H1 (cell line): ENCODE data around the gene MACROD2. TPM values are rescaled to one million over a fixed set of nuclear protein-coding genes. Genes with fewer than 3 reads are reported as not detected.

Experiments used
- CTCF ChIA-PET: fragments of 300-600 bp; sonication (Branson Sonifier 250); formaldehyde crosslinking; loops from one replicate; lab custom pipeline; 2021; ENCODE audit not compliant: partially characterized antibody; lab: Charles Lee
- POLR2A ChIA-PET: fragments of 300-600 bp; sonication (Branson Sonifier 250); formaldehyde crosslinking; loops from one replicate; lab custom pipeline; 2021; ENCODE audit warnings: inconsistent platforms; ENCODE audit not compliant: partially characterized antibody; lab: Charles Lee
- DNase-seq, 2 experiments: peaks; one replicate each; pipeline versions ENCODE4 v3.0.0 to v3.0.0-alpha.2; 2010 to 2022; ENCODE audit warnings: low spot score in 2 of 2, low read depth in 1 of 2, mixed read lengths in 1 of 2
- FAIRE-seq: peaks from 2 replicates; lab custom pipeline; 2011; peaks lifted over from hg19 to GRCh38; lab: Jason Lieb, UNC
- H2AFZ ChIP-seq: 2 replicates; pipeline ENCODE4 v1.8.1; 2012; ENCODE audit warnings: low read length, inconsistent platforms
- H2AK5ac ChIP-seq: 2 replicates; pipeline ENCODE4 v1.6.1; 2013; ENCODE audit warnings: low read depth, low read length
- H2BK120ac ChIP-seq: replicated peaks from 2 replicates; pipeline ENCODE3; 2013; ENCODE audit warnings: low read depth, low read length, inconsistent platforms
- H2BK12ac ChIP-seq: 2 replicates; pipeline ENCODE4 v1.6.1; 2013; ENCODE audit warnings: low read depth, low read length
- H2BK15ac ChIP-seq: 2 replicates; pipeline ENCODE4 v1.6.1; 2013; ENCODE audit warnings: low read length
- H2BK20ac ChIP-seq: 2 replicates; pipeline ENCODE4 v1.6.1; 2013; ENCODE audit warnings: low read length
- H2BK5ac ChIP-seq: 2 replicates; pipeline ENCODE4 v1.6.1; 2013; ENCODE audit warnings: low read depth, low read length
- H3K14ac ChIP-seq: 2 replicates; pipeline ENCODE4 v1.6.1; 2013; ENCODE audit warnings: inconsistent platforms; ENCODE audit not compliant: insufficient read length
- H3K18ac ChIP-seq: 2 replicates; pipeline ENCODE4 v1.6.1; 2013; ENCODE audit warnings: low read length; ENCODE audit errors: extremely low read depth
- H3K23ac ChIP-seq: 2 replicates; pipeline ENCODE4 v1.6.1; 2013; ENCODE audit warnings: inconsistent platforms; ENCODE audit not compliant: insufficient read length
- H3K23me2 ChIP-seq: 2 replicates; pipeline ENCODE4 v1.6.1; 2013; ENCODE audit warnings: low read depth, low read length
- H3K27ac ChIP-seq: 2 replicates; pipeline ENCODE4 v1.6.1; 2011; ENCODE audit warnings: low read depth, low read length, inconsistent platforms
- H3K27me3 ChIP-seq, 4 experiments: replicated peaks in 1 of 4; 1 replicate in 1 of 4; 2 replicates in 3 of 4; pipeline versions ENCODE4 v1.6.1 to v1.8.1; 2011 to 2013; ENCODE audit warnings: low read length in 3 of 4, mild to moderate bottlenecking in 3 of 4, inconsistent platforms in 2 of 4, mixed read lengths in 2 of 4, moderate library complexity in 1 of 4; ENCODE audit not compliant: control insufficient read depth in 3 of 4, insufficient read depth in 3 of 4; ENCODE audit errors: extremely low read depth in 1 of 4
- H3K36me3 ChIP-seq, 4 experiments: 2 replicates each; pipeline versions ENCODE4 v1.6.1 to v1.8.1; 2011 to 2013; ENCODE audit warnings: mild to moderate bottlenecking in 4 of 4, low read length in 3 of 4, moderate library complexity in 2 of 4, control low read depth in 1 of 4, inconsistent platforms in 1 of 4; ENCODE audit not compliant: insufficient read depth in 4 of 4, control insufficient read depth in 2 of 4
- H3K4ac ChIP-seq: replicated peaks from 2 replicates; pipeline ENCODE3; 2013; ENCODE audit warnings: low read length, low read depth, mixed read lengths, inconsistent platforms; ENCODE audit not compliant: insufficient read length
- H3K4me1 ChIP-seq, 4 experiments: replicated peaks in 1 of 4; 1 replicate in 1 of 4; 2 replicates in 3 of 4; pipeline versions ENCODE4 v1.6.1 to v1.8.1; 2011 to 2013; ENCODE audit warnings: low read length in 3 of 4, inconsistent platforms in 2 of 4, mixed read lengths in 1 of 4; ENCODE audit not compliant: insufficient read depth in 4 of 4, control insufficient read depth in 3 of 4
- H3K4me2 ChIP-seq, 2 experiments: 2 replicates each; pipeline versions ENCODE4 v1.6.1 to v1.8.1; 2011 to 2013; ENCODE audit warnings: low read depth in 2 of 2, low read length in 2 of 2, control low read depth in 1 of 2, inconsistent platforms in 1 of 2, mild to moderate bottlenecking in 1 of 2; ENCODE audit not compliant: insufficient read depth in 1 of 2
- H3K4me3 ChIP-seq, 4 experiments: fragments of 200-600, 300-600 bp in 1 of 4; sonication (generic), shearing (Covaris generic), sonication (Bioruptor Twin) in 1 of 4; 2 replicates each; pipeline versions ENCODE4 v1.5.1 to v1.8.1; 2011 to 2016; ENCODE audit warnings: low read length in 4 of 4, low read depth in 3 of 4, control low read depth in 2 of 4, inconsistent platforms in 2 of 4, mild to moderate bottlenecking in 2 of 4, mixed read lengths in 1 of 4, moderate library complexity in 1 of 4; ENCODE audit not compliant: insufficient read depth in 2 of 4; ENCODE audit errors: extremely low read depth in 1 of 4
- H3K56ac ChIP-seq: replicated peaks from 2 replicates; pipeline ENCODE3; 2013; ENCODE audit warnings: low read depth, mild to moderate bottlenecking, mixed read lengths, low read length, inconsistent platforms; ENCODE audit not compliant: insufficient read length
- H3K79me1 ChIP-seq: 2 replicates; pipeline ENCODE4 v1.6.1; 2013; ENCODE audit warnings: low read depth, low read length, control low read depth
- H3K79me2 ChIP-seq, 2 experiments: 2 replicates each; pipeline versions ENCODE4 v1.6.1 to v1.8.1; 2012 to 2013; ENCODE audit warnings: low read length in 2 of 2, mild to moderate bottlenecking in 2 of 2, inconsistent platforms in 1 of 2; ENCODE audit not compliant: insufficient read depth in 2 of 2, control insufficient read depth in 1 of 2
- H3K9ac ChIP-seq, 4 experiments: replicated peaks in 1 of 4; 1 replicate in 1 of 4; 2 replicates in 3 of 4; pipeline versions ENCODE4 v1.6.1 to v1.8.1; 2011 to 2013; ENCODE audit warnings: low read depth in 3 of 4, low read length in 3 of 4, control low read depth in 2 of 4, mild to moderate bottlenecking in 2 of 4, moderate library complexity in 2 of 4, inconsistent platforms in 1 of 4; ENCODE audit errors: extremely low read depth in 1 of 4
- H3K9me3 ChIP-seq, 2 experiments: 2 replicates each; pipeline versions ENCODE4 v1.6.1 to v1.8.1; 2012 to 2013; ENCODE audit warnings: mild to moderate bottlenecking in 2 of 2, moderate library complexity in 2 of 2, control low read depth in 1 of 2, inconsistent platforms in 1 of 2, low read depth in 1 of 2, low read length in 1 of 2, mixed read lengths in 1 of 2; ENCODE audit not compliant: insufficient read depth in 2 of 2
- H4K20me1 ChIP-seq, 2 experiments: replicated peaks in 1 of 2; 2 replicates each; pipeline versions ENCODE3 to v1.8.1; 2011 to 2013; ENCODE audit warnings: inconsistent platforms in 2 of 2, low read length in 2 of 2, mild to moderate bottlenecking in 1 of 2; ENCODE audit not compliant: insufficient read depth in 2 of 2, control insufficient read depth in 1 of 2
- H4K5ac ChIP-seq: 2 replicates; pipeline ENCODE4 v1.6.1; 2013; ENCODE audit warnings: low read length, low read depth, mixed read lengths, inconsistent platforms; ENCODE audit not compliant: insufficient read length
- H4K8ac ChIP-seq: 2 replicates; pipeline ENCODE4 v1.8.0; 2013; ENCODE audit warnings: mild to moderate bottlenecking, moderate library complexity, low read length, inconsistent platforms; ENCODE audit not compliant: insufficient read depth; ENCODE audit errors: extremely low read depth
- H4K91ac ChIP-seq: replicated peaks from 2 replicates; pipeline ENCODE3; 2013; ENCODE audit warnings: low read length, mixed read lengths, inconsistent platforms; ENCODE audit not compliant: insufficient read length
- ATF3 ChIP-seq: IDR thresholded peaks from 2 replicates; pipeline ENCODE4 v1.6.1; 2011; ENCODE audit warnings: low read depth, mild to moderate bottlenecking, low read length; ENCODE audit not compliant: insufficient read depth
- CEBPB ChIP-seq: IDR thresholded peaks from 2 replicates; pipeline ENCODE4 v1.6.1; 2012; ENCODE audit warnings: low read depth, low read length
- FOSL1 ChIP-seq: IDR thresholded peaks from 2 replicates; pipeline ENCODE4 v1.6.1; 2011; ENCODE audit warnings: mild to moderate bottlenecking, low read depth, low read length, moderate library complexity; ENCODE audit not compliant: insufficient read depth
- PHF8 ChIP-seq: fragments of 200-600 bp; sonication (generic); conservative IDR thresholded peaks from 2 replicates; pipeline ENCODE4 v1.7.1; 2012; ENCODE audit warnings: low read depth, mild to moderate bottlenecking, inconsistent platforms, low read length, moderate library complexity
- POLR2A ChIP-seq, 2 experiments: IDR thresholded peaks; 1 replicate in 1 of 2; 2 replicates in 1 of 2; pipeline ENCODE4 v1.6.1; 2011; ENCODE audit warnings: low read depth in 2 of 2, low read length in 2 of 2, mild to moderate bottlenecking in 2 of 2; ENCODE audit errors: control extremely low read depth in 1 of 2
- RXRA ChIP-seq: IDR thresholded peaks from 2 replicates; pipeline ENCODE4 v1.6.1; 2011; ENCODE audit warnings: low read depth, mild to moderate bottlenecking, low read length, moderate library complexity; ENCODE audit not compliant: insufficient read depth
- SIX5 ChIP-seq: IDR thresholded peaks from 2 replicates; pipeline ENCODE4 v1.6.1; 2011; ENCODE audit warnings: mild to moderate bottlenecking, low read depth, low read length
- SRF ChIP-seq: IDR thresholded peaks from 2 replicates; pipeline ENCODE4 v1.6.1; 2011; ENCODE audit warnings: mild to moderate bottlenecking, low read depth, low read length, moderate library complexity
- WGBS, 2 experiments: shearing (Covaris generic) in 1 of 2; methylation state at CpG; one replicate each; pipeline versions ENCODE4 v1.1.6 to v1.1.7; 2013 to 2015; ENCODE audit warnings: low lambda C conversion rate in 2 of 2, mixed read lengths in 2 of 2, inconsistent platforms in 1 of 2, low coverage in 1 of 2, missing lambda C conversion rate in 1 of 2; ENCODE audit not compliant: insufficient replicate concordance in 2 of 2, insufficient coverage in 1 of 2, insufficient read length in 1 of 2; ENCODE audit errors: extremely low coverage in 1 of 2, missing lambda C conversion rate in 1 of 2; 5-methylcytosine and 5-hydroxymethylcytosine counted together
- polyA plus RNA-seq, 7 experiments: library from polyadenylated mRNA; depleted of rRNA in 3 of 7; stranded (reverse) in 5 of 7; unstranded in 2 of 7; fragments of >200 nt in 5 of 7; fragments of 200-250 nt in 2 of 7; gene quantifications; 1 replicate in 5 of 7; 2 replicates in 1 of 7; 4 replicates in 1 of 7; pipeline versions ENCODE4 v1.2.1 to v1.2.3, GENCODE V29; 2011 to 2013; ENCODE audit warnings: missing spikeins in 2 of 7, mixed read lengths in 2 of 7
- total RNA-seq: library from RNA; stranded (reverse); fragmentation: NEBNext Ultra II Directional; extraction: Animal tissue kit (Norgen Biotek cat#: 25700); gene quantifications from 2 replicates; pipeline ENCODE4 v1.2.1, GENCODE V29; 2021
- TF ChIP-seq, protein P1 (sequence below), 3 experiments: IDR thresholded peaks; 1 replicate in 2 of 3; 2 replicates in 1 of 3; pipeline versions ENCODE4 v1.5.1 to v1.6.1; 2011; ENCODE audit warnings: low read length in 3 of 3, mild to moderate bottlenecking in 3 of 3, inconsistent platforms in 2 of 3, low read depth in 1 of 3, moderate library complexity in 1 of 3; ENCODE audit not compliant: insufficient read depth in 1 of 3; ENCODE audit errors: control extremely low read depth in 1 of 3

Gene MACROD2
- total and polyA plus RNA-seq, 2 of the 8 experiments (the other 6 are each of a cell fraction or from before 2014, with no cell fraction given): 0.70 to 3.9 TPM

- Histone ChIP-seq H3K9me3 (no peaks in the 10 kb centered on the region), H4K8ac (no peak within 1 kb of the TSS), H4K91ac (no peak within 1 kb of the TSS), H2BK15ac (no peak within 1 kb of the TSS), H2BK20ac (no peak within 1 kb of the TSS), H3K79me2 (no peaks in the 10 kb centered on the region), H4K20me1 (no peaks in the 10 kb centered on the region), H3K56ac (no peak within 1 kb of the TSS), H3K9ac (peak within 1 kb of the TSS in 3 of 4 experiments; percentile 27 to 51 (median 35); a peak in 3 of 7 replicates), H3K23me2 (no peaks in the 10 kb centered on the region), H3K36me3 (no peaks in the 10 kb centered on the region), H2AFZ (peak within 1 kb of the TSS; percentile 97), H3K4me2 (peak within 1 kb of the TSS; percentile 41 to 77), H2AK5ac (no peak within 1 kb of the TSS), H3K27ac (no peak within 1 kb of the TSS), H2BK120ac (no peak within 1 kb of the TSS), H2BK5ac (no peak within 1 kb of the TSS), H3K27me3 (no peaks in the 10 kb centered on the region), H3K18ac (peak within 1 kb of the TSS; percentile 62; the same call in 1 of the 2 replicates), H2BK12ac (no peak within 1 kb of the TSS), H3K4ac (no peak within 1 kb of the TSS), H3K79me1 (no peaks in the 10 kb centered on the region), H3K23ac (no peak within 1 kb of the TSS), H3K4me3 (peak within 1 kb of the TSS; percentile 28 to 54 (median 36); a peak in 5 of 8 replicates), H4K5ac (no peak within 1 kb of the TSS), H3K4me1 (peaks cover 0 to 12% (median 3%) of the 10 kb centered on the region in 4 experiments; a peak in 3 of 7 replicates), H3K14ac (no peak within 1 kb of the TSS)
- CTCF ChIA-PET: interaction anchor here (0.5 to 2.4 kb wide), 33 partner anchors 10 to 882 kb away, joined by 3 to 10 read pairs (median 4); no protein-coding TSS in a partner anchor
- WGBS, 2 experiments: 44% methylated on average over 12 of the region's 12 CpGs; no CpG with 5 or more reads in 1 of the 2 experiments
- POLR2A ChIA-PET: interaction anchor here (0.5 to 0.9 kb wide), 3 partner anchors 11 to 898 kb away, joined by 3 read pairs; no protein-coding TSS in a partner anchor
- FAIRE-seq (peak; percentile 98), DNase-seq (peak; percentile 58 to 69)
- no peak for TF ChIP-seq SRF
- no peak for TF ChIP-seq ATF3
- no peak for TF ChIP-seq RXRA
- no peak for TF ChIP-seq FOSL1
- TF ChIP-seq CEBPB: peak; percentile 19; the same call in 1 of the 2 replicates
- TF ChIP-seq, protein P1, sequence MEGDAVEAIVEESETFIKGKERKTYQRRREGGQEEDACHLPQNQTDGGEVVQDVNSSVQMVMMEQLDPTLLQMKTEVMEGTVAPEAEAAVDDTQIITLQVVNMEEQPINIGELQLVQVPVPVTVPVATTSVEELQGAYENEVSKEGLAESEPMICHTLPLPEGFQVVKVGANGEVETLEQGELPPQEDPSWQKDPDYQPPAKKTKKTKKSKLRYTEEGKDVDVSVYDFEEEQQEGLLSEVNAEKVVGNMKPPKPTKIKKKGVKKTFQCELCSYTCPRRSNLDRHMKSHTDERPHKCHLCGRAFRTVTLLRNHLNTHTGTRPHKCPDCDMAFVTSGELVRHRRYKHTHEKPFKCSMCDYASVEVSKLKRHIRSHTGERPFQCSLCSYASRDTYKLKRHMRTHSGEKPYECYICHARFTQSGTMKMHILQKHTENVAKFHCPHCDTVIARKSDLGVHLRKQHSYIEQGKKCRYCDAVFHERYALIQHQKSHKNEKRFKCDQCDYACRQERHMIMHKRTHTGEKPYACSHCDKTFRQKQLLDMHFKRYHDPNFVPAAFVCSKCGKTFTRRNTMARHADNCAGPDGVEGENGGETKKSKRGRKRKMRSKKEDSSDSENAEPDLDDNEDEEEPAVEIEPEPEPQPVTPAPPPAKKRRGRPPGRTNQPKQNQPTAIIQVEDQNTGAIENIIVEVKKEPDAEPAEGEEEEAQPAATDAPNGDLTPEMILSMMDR (IDR thresholded peaks at IDR 0.05; ENCODE audit: control extremely low read depth in 1 of 3, insufficient read depth in 1 of 3, low read depth in 1 of 3, low read length in 3 of 3): peak; percentile 53 to 89 (median 80)
- TF ChIP-seq PHF8: no peak
- TF ChIP-seq POLR2A (IDR thresholded peaks at IDR 0.05; ENCODE audit: control extremely low read depth in 1 of 2, low read depth in 2 of 2, low read length in 2 of 2): no peak
- no peak for TF ChIP-seq SIX5
These were observed 342.3 kb downstream of the MACROD2 start, which contains the start of gene FLRT3 for GRCh38 chr20:14337400-14338171. FLRT3 (minus strand) TSS chr20:14337612; CDS start chr20:14327506, 10,106 bp downstream.
